GM18873 (cell line): ENCODE measurements around the gene ZNF296.

Experiments
- ATAC-seq: cut with Tn5 transposase; IDR thresholded peaks from one replicate; pipeline ENCODE4 v1.9.1; 2021; ENCODE audit warnings: mild to moderate bottlenecking, moderate library complexity, moderate number of reproducible peaks; ENCODE audit not compliant: unreplicated experiment, low FRiP score

Gene ZNF296

DNA sequence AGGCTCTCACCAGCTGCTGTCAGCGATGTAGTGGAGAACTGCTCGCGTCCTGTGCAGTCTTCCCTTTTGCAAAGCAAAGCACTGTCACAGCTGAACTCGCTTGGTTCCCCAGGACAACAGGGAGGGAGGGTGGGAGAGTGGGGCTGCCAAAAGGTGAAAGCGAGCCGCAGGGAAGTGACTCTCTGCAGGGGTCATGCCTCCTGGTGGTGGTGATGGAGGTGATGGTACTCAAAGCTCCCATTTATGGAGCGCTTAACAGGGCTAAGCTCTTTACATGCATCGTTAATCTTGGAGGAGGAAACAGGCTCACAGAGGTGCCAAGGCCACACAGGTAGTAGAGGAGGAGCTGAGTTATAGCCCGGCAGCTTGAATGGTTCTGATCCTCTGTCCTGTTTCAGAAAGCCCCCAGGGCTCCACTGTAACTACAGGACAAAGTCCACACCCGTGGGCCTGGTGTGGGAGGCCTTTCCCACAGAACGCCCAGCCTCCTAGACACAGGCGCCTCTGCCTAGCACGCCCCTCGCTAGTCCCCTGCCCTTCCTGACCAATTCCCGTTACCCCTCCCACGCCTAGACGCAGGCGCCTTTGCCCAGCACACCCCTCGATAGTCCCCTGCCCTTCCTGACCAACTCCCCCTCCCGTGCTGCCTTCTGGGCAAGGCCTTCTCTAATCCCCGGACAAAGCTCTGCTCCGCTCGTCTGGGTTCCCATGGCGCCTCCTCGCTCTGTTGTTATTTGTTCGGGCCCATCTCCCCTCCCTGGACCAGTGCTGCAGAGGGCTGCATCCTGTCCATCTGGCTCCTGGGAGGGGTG is 27.4 kb upstream of the ZNF296 start:
- no peak for ATAC-seq

DNA sequence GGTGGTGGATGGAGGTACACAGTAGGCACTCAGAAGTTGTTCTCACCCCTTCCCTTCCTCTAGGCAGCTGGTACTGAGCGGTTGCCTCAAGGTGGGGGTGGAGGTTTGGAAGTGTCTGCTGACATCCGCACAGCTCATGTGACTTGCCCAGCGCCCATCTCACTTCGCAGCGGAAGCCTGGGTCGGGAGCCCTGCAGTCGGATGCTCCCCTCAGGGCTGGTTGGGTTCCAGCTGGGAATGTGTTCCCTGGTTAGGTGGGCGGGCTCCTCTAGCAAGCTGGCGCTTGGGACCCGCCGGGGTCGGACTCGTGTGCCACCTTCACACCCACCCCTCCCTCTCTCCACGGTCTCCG is 26.9 kb upstream of the ZNF296 start:
- ATAC-seq = no peak

DNA sequence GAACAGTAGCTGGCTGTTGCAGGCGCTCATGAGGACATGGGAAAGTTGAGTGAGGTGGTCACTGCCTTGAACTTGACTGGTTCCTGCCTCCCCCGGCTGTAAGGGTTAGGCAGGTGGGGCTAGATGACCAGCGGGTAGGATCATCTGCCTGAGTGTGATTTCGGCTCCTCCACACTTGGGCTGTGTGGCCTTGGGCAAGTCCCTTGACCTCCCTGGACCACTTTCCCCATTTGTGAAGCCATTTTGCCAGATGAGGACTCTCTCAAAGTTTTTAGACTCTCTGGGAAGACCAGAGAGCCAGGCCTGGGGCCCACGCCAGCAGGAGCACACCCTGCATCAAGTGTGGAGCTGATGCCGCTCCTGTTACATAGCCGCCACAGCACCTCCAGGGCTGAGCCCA is 26.2 kb upstream of the ZNF296 start:
- no peak for ATAC-seq

DNA sequence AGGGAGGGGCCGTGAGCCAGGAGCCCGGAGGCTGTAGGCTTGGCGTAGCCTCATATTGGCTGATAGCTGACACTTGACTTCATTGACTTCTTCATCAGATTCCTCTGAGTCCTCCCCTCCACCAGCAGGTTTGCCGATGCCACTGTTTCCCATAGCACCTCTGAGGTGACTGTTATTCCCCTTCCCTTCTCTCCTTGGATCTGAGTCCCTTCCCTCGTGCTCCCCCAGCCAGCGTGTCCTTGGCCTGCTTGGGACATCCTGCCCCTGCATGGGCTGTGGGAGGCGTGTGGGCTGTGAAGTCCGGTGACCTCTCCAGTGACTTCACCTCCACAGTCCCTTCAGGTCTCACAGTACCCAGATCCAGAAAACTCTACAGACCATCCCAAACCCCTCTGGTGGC is 25.5 kb upstream of the ZNF296 start:
- ATAC-seq = no peak

DNA sequence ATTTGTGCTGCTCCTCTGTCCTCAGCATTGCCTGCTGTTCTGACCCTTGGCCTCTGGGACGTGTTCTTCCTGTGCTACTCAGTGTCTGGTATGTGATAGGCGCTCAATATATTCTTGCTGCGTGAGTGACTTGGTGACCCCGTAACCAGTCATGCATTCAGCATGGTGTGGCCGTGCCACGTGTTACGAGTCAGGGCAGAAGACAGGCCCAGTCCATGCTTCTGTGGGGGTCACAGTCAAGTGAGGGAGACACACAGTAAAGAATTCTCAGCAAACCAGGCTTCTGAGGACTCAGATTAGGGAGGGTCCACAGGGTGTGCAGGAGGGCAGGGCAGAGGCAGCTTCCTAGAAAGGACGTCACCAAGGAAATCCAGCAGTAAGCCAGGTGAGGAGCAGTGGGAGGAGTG is 24.6 kb upstream of the ZNF296 start:
- ATAC-seq = no peak

DNA sequence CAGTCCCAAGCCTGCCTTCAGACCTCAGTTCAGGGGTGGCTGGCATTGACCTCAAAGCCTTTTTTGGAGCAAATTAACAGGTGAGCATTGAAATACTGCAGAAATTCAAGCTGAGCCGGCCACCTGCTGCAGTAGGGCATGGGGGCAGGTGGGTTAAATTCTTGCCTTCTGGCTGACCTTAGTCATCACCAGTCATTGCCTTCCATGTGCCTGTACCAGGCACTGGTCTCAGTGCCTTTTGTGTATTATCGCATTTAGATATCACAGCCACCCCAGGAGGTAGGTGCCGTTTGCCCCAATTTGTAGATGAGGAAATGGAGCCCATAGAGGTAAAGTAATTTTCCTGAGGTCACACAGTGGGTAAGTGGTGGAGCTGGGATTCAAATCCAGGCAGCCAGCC is 23.9 kb upstream of the ZNF296 start:
- ATAC-seq = no peak

DNA sequence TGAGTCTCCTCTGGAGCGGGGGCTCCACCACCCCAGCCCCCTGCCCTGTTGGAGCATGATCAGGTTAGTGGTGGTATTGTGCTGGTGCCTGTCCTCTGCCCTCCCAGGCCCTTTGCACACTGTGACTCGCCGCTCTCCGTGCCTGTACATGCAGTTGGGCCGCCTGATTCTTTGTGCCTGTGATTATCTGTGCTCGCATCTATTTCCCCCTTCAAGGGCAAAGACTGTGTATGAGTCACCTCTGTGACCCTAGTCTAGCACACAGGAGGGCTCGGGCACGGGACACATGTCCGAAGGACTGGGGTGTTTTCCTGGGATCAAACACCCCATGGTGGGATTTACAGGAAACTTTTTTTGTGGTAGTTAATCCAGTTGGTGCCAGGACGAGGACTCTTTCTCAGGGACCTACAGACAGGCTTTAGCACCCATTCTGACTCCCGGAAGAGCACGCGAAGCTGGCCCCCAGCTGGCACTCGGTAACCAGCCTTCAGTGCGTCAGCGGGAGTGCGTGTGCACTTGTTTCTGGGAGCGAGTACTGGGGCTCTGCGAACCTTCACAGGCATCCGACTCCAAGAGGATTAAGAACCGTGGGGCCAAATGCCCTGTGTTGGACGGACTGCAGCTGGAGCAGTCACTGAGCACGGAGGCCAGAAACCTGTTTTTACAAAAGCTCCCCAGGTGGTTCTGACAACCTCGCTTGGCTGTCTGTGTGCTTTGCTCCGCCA is 23.4 kb upstream of the ZNF296 start:
- no peak for ATAC-seq

DNA sequence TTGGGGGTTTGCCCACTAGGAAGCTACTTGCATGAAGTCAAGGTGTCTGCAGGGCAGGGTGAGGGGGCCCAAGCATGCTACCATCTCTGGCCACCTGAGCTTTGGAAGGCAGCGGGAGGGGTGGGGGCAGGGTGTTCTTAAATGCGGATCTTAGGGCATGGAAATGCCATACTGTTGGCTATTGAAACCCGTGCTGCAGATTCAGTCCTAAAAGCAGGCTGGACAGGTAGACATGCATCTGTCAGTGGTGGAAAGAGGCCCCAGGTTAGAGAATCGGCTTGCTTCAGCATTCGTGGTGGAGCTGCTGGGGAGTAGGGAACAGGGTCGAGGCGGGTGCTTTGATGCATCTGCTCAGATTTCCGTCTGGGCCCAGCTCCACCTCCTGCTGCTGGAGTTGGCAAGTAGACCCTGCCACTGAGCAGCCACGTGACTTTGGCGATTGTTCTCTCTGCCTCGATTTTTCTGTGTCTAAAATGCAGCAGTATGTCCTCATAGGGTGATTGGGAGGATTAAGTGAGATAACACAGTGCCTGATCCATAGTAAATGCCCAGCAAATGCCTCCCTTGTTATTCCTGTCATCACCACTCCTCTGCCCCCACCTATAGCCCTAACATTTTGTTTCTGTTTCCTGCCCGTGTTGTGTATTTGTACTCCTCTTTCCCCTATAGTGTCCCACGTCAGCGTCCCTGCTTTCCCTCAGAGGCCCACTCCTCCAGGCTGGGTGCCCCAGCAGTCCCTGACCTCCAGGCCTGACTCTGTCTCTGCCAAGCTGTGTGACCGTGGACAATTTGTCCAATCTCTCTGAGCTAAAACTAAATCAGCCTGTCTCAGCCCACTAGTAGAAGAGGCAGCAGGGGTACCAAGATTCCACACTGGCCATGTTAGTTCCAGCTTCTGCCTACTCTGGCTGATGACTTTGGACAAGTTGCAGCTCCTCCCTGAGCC is 22.5 kb upstream of the ZNF296 start:
- no peak for ATAC-seq

DNA sequence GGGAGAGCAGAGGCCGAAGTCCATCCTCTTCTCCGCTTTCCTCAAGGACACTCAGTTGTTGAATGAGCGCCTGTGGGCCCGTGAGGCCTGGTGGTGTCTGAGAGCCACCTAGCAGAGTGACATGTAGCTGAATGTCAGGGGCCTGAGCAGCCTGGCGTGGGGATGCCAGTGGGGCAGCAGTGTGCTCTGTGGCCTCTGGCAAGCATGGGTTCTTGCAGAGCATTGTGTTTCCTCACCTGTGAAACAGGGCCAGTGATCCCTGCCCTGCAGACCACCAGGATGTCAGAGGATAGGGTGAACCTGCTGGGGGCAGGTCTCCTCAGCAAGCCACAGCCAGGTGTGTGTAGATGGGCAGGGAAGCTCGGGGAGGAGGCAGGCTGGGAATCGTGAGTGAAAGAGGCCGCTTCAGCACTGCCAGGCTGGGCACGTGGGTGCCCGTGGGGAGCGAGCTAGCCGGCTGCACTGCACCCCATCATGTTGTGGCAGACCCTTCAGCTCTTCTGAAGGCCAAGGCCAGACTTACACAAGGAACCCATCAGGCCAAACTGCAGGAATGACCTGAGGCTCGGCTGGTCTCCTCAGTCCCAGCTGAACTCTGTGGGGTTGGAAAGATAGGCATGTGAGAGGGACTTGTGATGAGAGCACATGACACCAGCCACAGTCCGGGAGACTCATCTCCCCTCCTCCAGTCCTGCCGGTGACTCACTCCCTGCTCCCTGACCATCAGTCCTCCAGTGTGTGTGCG is 21.7 kb upstream of the ZNF296 start:
- no peak for ATAC-seq

DNA sequence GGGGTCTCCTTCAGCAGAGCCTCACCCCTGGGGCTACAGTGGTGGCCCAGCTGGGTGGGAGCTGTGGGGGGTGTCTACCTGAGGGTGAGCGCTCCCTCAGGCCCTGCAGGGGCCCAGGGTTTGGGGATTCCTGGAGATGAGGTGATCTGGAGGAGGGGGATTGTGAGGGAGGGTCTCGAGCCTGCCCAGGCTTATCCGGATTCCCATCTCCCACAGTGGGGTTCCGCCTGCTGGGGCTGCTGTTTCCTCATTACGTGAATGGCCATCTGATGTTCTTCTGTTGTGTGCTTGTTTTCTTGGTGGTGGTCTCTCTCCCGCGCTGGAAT is 21.1 kb upstream of the ZNF296 start:
- no peak for ATAC-seq

DNA sequence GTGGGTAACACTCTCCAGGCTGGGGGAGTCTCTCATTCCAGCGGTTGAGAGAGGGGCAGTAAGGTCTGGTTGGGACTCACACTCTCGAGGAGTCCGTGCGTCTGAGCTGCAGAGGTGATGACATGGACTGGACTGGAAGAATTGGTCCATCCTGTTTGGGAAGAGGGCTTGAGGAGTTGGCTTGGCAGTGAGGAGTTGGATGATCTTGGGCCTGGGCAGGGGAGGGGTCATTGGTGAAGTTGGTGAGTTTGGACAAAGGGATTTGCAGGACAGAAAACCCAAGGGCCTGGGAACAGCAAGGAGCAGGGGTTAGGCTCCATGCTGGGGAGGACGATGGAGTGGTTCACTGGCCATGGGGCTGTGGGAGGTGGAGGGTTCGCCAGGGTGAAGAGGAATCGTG is 20.4 kb upstream of the ZNF296 start:
- no peak for ATAC-seq

DNA sequence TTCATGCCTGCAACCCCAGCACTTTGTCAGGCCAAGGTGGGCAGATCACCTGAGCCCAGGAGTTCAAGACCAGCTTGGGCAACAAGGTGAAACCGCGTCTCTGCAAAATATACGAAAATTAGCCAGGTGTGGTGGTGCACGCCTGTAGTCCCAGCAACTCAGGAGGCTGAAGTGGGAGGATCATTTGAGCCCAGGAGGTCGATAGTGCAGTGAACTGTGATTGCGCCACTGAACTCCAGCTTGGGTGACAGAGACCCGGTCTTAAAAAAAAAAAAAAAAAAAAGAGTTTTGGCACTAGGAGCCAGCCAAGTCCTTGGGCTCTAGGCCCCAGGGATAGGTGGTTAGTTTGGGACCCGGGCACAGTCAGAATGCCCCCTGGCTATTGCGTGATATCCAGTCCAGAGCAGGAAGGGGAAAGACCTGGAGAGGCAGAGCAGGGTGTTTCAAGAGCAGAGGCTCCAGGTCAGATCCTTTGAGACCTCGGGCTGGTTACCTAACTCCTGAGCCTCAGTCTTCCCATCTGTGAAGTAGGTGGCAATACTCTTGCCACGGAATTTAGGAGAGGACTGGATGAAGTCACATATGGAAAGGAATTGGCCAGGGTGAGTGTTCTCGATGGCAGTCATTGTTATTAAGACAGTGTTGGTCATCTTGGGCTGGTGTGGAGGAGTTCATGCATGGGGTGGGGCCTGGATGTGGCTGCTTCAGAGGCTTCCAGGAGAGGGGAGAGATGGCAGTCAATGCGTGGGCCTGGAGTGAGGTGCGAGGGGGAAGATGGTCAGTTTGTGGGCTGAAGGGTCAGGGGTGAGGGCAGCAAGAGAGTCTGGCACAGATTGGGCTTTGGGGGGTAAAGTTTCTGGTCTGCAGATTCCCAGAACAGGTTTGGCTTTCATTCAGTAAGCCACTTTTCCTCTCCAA is 19.5 kb upstream of the ZNF296 start:
- ATAC-seq = no peak

DNA sequence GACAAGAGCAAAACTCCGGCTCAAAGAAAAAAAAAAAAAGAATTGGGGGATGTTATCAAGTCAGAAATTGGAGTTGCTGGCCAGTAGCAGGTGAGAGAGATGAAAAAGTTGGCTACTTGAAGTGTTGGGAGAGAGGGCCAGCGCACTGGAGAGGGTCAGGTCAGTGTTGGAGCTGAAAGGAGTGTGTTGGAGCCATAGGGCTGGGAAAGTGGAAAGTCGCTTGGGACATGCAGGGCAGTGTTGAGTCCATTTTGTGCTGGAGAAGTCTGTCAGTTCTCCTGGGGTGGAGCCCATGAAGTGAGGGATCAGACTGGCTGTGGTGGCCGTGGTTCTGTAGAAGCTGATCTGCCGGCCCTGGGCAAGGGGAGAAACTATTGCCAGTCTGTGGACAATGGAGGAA is 18.4 kb upstream of the ZNF296 start:
- no peak for ATAC-seq

DNA sequence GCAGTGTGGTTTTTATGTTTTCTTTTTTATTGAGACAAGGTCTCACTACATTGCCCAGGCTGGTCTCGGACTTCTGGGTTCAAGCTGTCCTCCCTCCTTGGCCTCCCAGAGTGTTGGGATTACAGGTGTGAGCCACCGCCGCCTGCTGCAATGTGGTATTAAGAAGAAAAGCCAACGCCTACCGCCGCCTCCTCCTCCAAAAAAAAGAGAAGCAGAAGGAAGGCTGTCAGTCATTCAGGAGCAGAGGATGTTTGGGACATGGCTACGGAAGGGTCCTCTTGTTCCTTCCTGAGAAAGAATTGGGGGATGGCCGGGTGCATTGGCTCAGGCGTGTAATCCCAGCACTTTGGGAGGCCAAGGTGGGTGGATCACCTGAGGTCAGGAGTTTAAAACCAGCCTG is 17.9 kb upstream of the ZNF296 start:
- no peak for ATAC-seq

DNA sequence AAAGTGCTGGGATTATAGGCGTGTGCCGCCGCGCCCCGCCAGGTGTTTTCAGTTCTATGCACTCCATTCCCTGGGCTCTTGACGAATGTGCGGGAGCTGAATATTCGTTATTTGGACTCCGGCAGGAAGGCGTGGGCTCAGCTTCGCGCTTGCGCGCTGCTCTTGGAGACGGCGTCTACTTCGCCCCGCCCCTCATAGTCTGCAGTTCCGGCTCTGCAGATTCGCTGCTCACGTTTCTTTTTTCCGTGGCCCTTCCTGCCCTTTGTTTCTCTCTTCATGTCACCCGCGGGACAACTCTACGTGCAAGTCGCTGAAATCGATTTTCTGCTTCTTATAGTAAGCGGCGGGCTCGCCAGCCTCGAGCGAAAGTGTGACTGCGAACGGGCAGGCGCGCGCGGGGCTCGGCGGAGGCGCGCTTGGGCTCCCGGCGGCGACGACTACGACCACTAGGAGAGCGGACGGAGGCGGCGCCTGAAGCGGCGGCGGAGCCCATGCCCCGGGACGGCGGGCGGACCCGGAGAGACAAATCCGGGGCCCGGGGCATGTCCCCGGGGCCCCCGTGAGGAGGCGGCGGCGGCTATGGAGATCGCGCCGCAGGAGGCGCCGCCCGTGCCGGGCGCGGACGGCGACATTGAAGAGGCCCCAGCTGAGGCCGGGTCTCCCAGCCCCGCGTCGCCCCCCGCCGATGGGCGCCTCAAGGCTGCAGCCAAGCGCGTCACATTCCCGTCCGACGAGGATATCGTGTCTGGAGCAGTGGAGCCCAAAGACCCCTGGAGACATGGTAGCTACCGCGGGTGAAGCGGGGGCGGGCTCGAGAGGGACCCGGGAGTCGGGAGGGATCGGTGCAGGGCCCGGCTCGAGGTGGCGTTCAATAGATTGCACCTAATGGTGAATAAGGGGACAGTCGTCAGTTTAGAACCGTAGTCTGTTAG is 16.7 kb upstream of the ZNF296 start, which contains the start of gene PPP1R37:
Gene PPP1R37 (plus strand): TSS at position 433 of the 932 bp plus-strand sequence. CDS start 147 bp downstream, at position 580.
- peak; percentile 36 for ATAC-seq

DNA sequence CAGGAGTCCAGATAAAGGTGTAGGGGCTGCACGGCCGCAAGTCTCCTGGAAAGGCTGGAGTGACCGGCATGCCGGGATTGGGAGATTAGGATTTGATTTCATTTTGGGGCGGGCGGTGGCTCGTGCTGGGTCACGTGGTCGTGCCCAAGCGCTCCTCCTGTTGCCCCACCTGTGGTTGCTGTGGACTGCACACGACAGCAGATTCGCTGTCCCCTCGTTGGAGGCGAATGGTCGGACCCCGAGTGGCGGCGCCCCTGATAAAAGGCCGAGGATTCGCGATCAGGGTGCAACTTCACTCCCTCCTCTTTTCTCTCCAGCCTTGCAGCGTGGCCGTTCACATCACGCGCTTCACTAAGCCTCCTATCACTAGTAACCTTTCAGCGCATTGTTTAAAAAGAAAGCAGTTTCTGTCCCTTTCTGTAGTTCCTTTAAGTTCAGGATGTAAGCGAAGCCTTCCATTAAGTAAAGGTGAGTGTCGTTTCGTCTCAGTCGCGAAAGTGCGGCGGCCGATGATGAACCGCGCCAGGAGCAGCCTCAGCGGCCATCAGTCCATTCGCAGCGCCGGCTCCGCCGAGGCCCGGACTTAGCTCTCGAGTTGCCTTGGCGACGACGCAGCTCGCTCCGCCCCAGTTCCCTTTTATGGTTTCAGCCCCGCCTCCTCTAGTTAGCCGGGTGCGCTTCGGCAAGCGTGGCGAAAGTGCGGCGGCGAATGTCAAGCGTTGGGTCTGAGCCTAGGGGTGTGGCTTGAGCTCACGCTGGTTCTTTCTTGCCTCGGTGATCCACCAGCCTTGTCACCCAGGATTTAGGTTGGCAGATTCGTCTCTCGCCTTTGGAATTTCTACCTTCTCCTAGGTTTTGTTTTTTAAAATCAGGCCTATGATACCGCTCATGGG is 15.0 kb upstream of the ZNF296 start:
- peak; percentile 49 for ATAC-seq

DNA sequence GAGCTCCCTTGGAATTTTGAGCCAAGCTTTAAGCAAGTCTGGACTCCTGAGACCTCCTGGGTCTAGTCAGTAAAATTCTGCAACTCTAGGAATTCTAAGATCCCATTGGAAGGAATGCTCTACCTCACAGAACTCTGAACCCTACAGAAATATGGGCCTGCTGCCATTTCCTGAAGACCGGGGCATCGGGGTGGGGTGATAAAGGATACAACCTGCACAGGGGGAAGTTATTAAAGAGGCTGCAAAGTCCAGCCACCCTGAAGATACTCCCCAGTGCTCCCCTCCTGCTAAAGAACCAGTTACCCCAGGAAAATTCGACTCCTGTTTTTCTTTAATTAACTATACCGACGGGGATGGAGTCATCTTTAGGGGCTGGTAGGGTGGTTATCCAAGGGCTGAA is 14.3 kb upstream of the ZNF296 start:
- ATAC-seq = no peak
